ENCODE results near the gene IMP4.

DNA sequence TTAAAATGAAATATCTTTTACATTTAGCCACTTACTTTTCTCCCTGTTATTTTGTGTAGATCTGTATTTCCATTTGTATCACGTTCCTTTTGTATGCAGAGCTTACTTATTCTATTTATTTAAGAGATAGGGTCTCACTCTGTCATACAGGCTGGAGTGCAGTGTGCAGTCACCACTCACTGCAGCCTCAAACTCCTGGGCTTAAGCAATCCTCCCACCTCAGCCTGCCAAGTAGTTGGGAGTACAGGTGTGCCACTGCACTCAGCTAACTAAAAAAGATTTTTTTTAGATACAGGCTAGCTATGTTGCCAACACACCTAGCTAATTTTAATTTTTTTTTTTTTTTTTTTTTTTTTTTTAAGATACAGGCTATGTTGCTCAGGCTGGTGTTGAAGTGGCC is 24.0 kb downstream of the IMP4 start:
- TF ChIP-seq RAD21 (IDR thresholded peaks at IDR 0.05; ENCODE audit: low read depth) (no peak), CEBPB (IDR thresholded peaks at IDR 0.05) (no peak), FOXM1 (IDR thresholded peaks at IDR 0.05; ENCODE audit: borderline replicate concordance, low read depth) (no peak)
- TF ChIP-seq, protein P1, sequence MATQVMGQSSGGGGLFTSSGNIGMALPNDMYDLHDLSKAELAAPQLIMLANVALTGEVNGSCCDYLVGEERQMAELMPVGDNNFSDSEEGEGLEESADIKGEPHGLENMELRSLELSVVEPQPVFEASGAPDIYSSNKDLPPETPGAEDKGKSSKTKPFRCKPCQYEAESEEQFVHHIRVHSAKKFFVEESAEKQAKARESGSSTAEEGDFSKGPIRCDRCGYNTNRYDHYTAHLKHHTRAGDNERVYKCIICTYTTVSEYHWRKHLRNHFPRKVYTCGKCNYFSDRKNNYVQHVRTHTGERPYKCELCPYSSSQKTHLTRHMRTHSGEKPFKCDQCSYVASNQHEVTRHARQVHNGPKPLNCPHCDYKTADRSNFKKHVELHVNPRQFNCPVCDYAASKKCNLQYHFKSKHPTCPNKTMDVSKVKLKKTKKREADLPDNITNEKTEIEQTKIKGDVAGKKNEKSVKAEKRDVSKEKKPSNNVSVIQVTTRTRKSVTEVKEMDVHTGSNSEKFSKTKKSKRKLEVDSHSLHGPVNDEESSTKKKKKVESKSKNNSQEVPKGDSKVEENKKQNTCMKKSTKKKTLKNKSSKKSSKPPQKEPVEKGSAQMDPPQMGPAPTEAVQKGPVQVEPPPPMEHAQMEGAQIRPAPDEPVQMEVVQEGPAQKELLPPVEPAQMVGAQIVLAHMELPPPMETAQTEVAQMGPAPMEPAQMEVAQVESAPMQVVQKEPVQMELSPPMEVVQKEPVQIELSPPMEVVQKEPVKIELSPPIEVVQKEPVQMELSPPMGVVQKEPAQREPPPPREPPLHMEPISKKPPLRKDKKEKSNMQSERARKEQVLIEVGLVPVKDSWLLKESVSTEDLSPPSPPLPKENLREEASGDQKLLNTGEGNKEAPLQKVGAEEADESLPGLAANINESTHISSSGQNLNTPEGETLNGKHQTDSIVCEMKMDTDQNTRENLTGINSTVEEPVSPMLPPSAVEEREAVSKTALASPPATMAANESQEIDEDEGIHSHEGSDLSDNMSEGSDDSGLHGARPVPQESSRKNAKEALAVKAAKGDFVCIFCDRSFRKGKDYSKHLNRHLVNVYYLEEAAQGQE (IDR thresholded peaks at IDR 0.05; ENCODE audit: low read depth), result no peak

Measured in Ishikawa (cell line).